HEK293 (cell line): ENCODE results near the gene MSRB1.

Experiments
- BCL11B ChIP-seq: fragments of 450-650 bp; formaldehyde crosslinking; IDR thresholded peaks from 2 replicates; pipeline ENCODE4 v1.5.1; 2016; ENCODE audit warnings: low read depth, missing biosample characterization, missing genetic modification characterization
- FEZF1 ChIP-seq: fragments of 450-650 bp; formaldehyde crosslinking; IDR thresholded peaks from 2 replicates; pipeline ENCODE4 v1.5.1; 2016; ENCODE audit warnings: missing biosample characterization, missing genetic modification characterization
- HIC1 ChIP-seq: fragments of 450-650 bp; formaldehyde crosslinking; IDR thresholded peaks from 2 replicates; pipeline ENCODE4 v1.5.1; 2016; ENCODE audit warnings: missing biosample characterization, missing genetic modification characterization
- HOXC10 ChIP-seq: sonication (generic); formaldehyde crosslinking; IDR thresholded peaks from 2 replicates; pipeline ENCODE4 v1.8.1; 2023; ENCODE audit warnings: mild to moderate bottlenecking, missing genetic modification reagents
- IKZF3 ChIP-seq: fragments of 450-650 bp; IDR thresholded peaks from 2 replicates; pipeline ENCODE4 v1.5.0; 2018; ENCODE audit warnings: missing biosample characterization, mild to moderate bottlenecking, missing genetic modification characterization, moderate library complexity
- KLF7 ChIP-seq: fragments of 450-650 bp; formaldehyde crosslinking; IDR thresholded peaks from 2 replicates; pipeline ENCODE4 v1.5.1; 2016; ENCODE audit warnings: missing biosample characterization, missing genetic modification characterization, borderline replicate concordance
- KLF9 ChIP-seq: fragments of 450-650 bp; formaldehyde crosslinking; IDR thresholded peaks from 2 replicates; pipeline ENCODE4 v1.5.1; 2016; ENCODE audit warnings: missing biosample characterization, missing genetic modification characterization, low read depth
- OVOL3 ChIP-seq: fragments of 450-650 bp; formaldehyde crosslinking; IDR thresholded peaks from 2 replicates; pipeline ENCODE4 v1.5.1; 2016; ENCODE audit warnings: missing biosample characterization, missing genetic modification characterization
- PRDM1 ChIP-seq: fragments of 450-650 bp; formaldehyde crosslinking; IDR thresholded peaks from 2 replicates; pipeline ENCODE4; 2016; ENCODE audit warnings: missing biosample characterization, missing genetic modification characterization
- PRDM10 ChIP-seq: fragments of 450-650 bp; formaldehyde crosslinking; IDR thresholded peaks from 2 replicates; pipeline ENCODE4 v1.5.1; 2016; ENCODE audit warnings: missing biosample characterization, missing genetic modification characterization
- REST ChIP-seq: fragments of 450-650 bp; formaldehyde crosslinking; IDR thresholded peaks from 2 replicates; pipeline ENCODE4 v1.5.1; 2016; ENCODE audit warnings: missing biosample characterization, missing genetic modification characterization
- SP2 ChIP-seq: fragments of 450-650 bp; formaldehyde crosslinking; IDR thresholded peaks from 2 replicates; pipeline ENCODE4 v1.5.1; 2016; ENCODE audit warnings: missing biosample characterization, missing genetic modification characterization
- YY2 ChIP-seq: fragments of 450-650 bp; formaldehyde crosslinking; IDR thresholded peaks from 2 replicates; pipeline ENCODE4 v1.5.1; 2016; ENCODE audit warnings: missing biosample characterization, missing genetic modification characterization
- ZBTB17 ChIP-seq: fragments of 450-650 bp; formaldehyde crosslinking; IDR thresholded peaks from 2 replicates; pipeline ENCODE4 v1.5.1; 2016; ENCODE audit warnings: missing biosample characterization, missing genetic modification characterization
- ZBTB6 ChIP-seq: fragments of 450-650 bp; formaldehyde crosslinking; IDR thresholded peaks from 2 replicates; pipeline ENCODE4 v1.5.1; 2017; ENCODE audit warnings: missing biosample characterization, missing genetic modification characterization
- ZBTB8A ChIP-seq: fragments of 450-650 bp; formaldehyde crosslinking; IDR thresholded peaks from 2 replicates; pipeline ENCODE4 v1.5.1; 2016; ENCODE audit warnings: missing biosample characterization, missing genetic modification characterization
- ZEB2 ChIP-seq: fragments of 450-650 bp; formaldehyde crosslinking; IDR thresholded peaks from 2 replicates; pipeline ENCODE4 v1.5.1; 2016; ENCODE audit warnings: missing biosample characterization, missing genetic modification characterization
- ZFP37 ChIP-seq: fragments of 450-650 bp; formaldehyde crosslinking; IDR thresholded peaks from 2 replicates; pipeline ENCODE4 v1.5.1; 2016; ENCODE audit warnings: missing biosample characterization, missing genetic modification characterization
- ZIC2 ChIP-seq: fragments of 450-650 bp; formaldehyde crosslinking; IDR thresholded peaks from 2 replicates; pipeline ENCODE4 v1.5.1; 2016; ENCODE audit warnings: missing biosample characterization, missing genetic modification characterization
- ZNF184 ChIP-seq: fragments of 450-650 bp; IDR thresholded peaks from 2 replicates; pipeline ENCODE4 v1.5.1; 2018; ENCODE audit warnings: missing biosample characterization, mild to moderate bottlenecking, missing genetic modification characterization
- ZNF391 ChIP-seq: fragments of 450-650 bp; formaldehyde crosslinking; IDR thresholded peaks from 2 replicates; pipeline ENCODE4 v1.5.1; 2016; ENCODE audit warnings: low read depth, missing biosample characterization, missing genetic modification characterization, borderline replicate concordance
- ZNF394 ChIP-seq: fragments of 450-650 bp; formaldehyde crosslinking; IDR thresholded peaks from 2 replicates; pipeline ENCODE4 v1.5.1; 2016; ENCODE audit warnings: missing biosample characterization, missing genetic modification characterization, mild to moderate bottlenecking, moderate library complexity, borderline replicate concordance
- ZNF423 ChIP-seq: fragments of 450-650 bp; formaldehyde crosslinking; IDR thresholded peaks from 2 replicates; pipeline ENCODE4 v1.5.1; 2016; ENCODE audit warnings: missing biosample characterization, missing genetic modification characterization
- ZNF596 ChIP-seq: fragments of 450-650 bp; IDR thresholded peaks from 2 replicates; pipeline ENCODE4 v1.5.0; 2018; ENCODE audit warnings: missing biosample characterization, mild to moderate bottlenecking, missing genetic modification characterization, moderate library complexity
- ZNF626 ChIP-seq: fragments of 450-650 bp; sonication (Bioruptor Pico); formaldehyde crosslinking; IDR thresholded peaks from 2 replicates; pipeline ENCODE4 v1.5.1; 2018; ENCODE audit warnings: missing biosample characterization, missing genetic modification characterization, inconsistent platforms
- ZNF670 ChIP-seq: fragments of 450-650 bp; formaldehyde crosslinking; IDR thresholded peaks from 2 replicates; pipeline ENCODE4 v1.5.1; 2016; ENCODE audit warnings: missing biosample characterization, missing genetic modification characterization, low read depth
- ZNF76 ChIP-seq: fragments of 450-650 bp; formaldehyde crosslinking; IDR thresholded peaks from 2 replicates; pipeline ENCODE4; 2016; ENCODE audit warnings: low read depth, missing biosample characterization, missing genetic modification characterization, borderline replicate concordance
- ZNF785 ChIP-seq: fragments of 450-650 bp; formaldehyde crosslinking; IDR thresholded peaks from 2 replicates; pipeline ENCODE4 v1.5.1; 2016; ENCODE audit warnings: missing biosample characterization, missing genetic modification characterization
- ZXDB ChIP-seq: fragments of 450-650 bp; formaldehyde crosslinking; IDR thresholded peaks from 2 replicates; pipeline ENCODE4 v1.5.1; 2016; ENCODE audit warnings: missing biosample characterization, missing genetic modification characterization

Gene MSRB1

GRCh38 chr16:1983544-1984346 is 40.7 kb upstream of the MSRB1 start, which contains the start of gene GFER (continued):
- TF ChIP-seq ZEB2 (tag by site-specific recombination) (peak; percentile 83; the same call in 1 of the 2 replicates), ZNF391 (peak; percentile 47; the same call in 1 of the 2 replicates), ZFP37 (tag by site-specific recombination) (peak; percentile 76; the same call in 1 of the 2 replicates), ZXDB (peak; percentile 73), KLF7 (tag by site-specific recombination) (peak; percentile 53; the same call in 1 of the 2 replicates), IKZF3 (peak; percentile 53), ZBTB17 (peak; percentile 94), PRDM1 (peak; percentile 32; the same call in 1 of the 2 replicates), FEZF1 (peak; percentile 79), ZNF785 (tag by site-specific recombination) (peak; percentile 91), HIC1 (tag by site-specific recombination) (peak; percentile 90), ZNF423 (no peak), SP2 (tag by site-specific recombination) (peak; percentile 57), KLF9 (tag by site-specific recombination) (peak; percentile 84), YY2 (peak; percentile 68), REST (tag by site-specific recombination) (no peak), OVOL3 (tag by site-specific recombination) (no peak), ZNF596 (tag by site-specific recombination) (peak; percentile 74), ZBTB6 (tag by site-specific recombination) (peak; percentile 69; the same call in 1 of the 2 replicates), ZIC2 (peak; percentile 81), ZNF76 (tag by site-specific recombination) (peak; percentile 87), ZBTB8A (tag by site-specific recombination) (peak; percentile 98), ZNF184 (peak; percentile 75; the same call in 1 of the 2 replicates), ZNF626 (tag by site-specific recombination) (no peak), BCL11B (tag by site-specific recombination) (peak; percentile 22; the same call in 1 of the 2 replicates), HOXC10 (CRISPR knock-in tag) (no peak), ZNF670 (no peak), ZNF394 (peak; percentile 41; the same call in 1 of the 2 replicates), PRDM10 (tag by site-specific recombination) (peak; percentile 50)
